Endometrium (tissue), 2 donors: Measurements from ENCODE around the gene SLC25A31.
A peak's percentile ranks its signal among the peaks of the same experiment; 100 is the strongest.

ENCODE experiments used
- FAIRE-seq: peaks from 2 replicates; lab custom pipeline; 2012; peaks lifted over from hg19 to GRCh38; lab: Jason Lieb, UNC
- donor health status: control.
- donor health status: control.

SLC25A31 gene

GRCh38 chr4:127730142-127730913, at the start of gene SLC25A31:
Gene SLC25A31, plus strand, starts transcription at chr4:127730400. Its CDS starts 146 bp downstream, at chr4:127730546.
- FAIRE-seq, result no peak

- no peak for FAIRE-seq
These were observed 44.9 kb upstream of the SLC25A31 start for GRCh38 chr4:127685292-127685691.

- FAIRE-seq, result no peak
These were observed 43.5 kb upstream of the SLC25A31 start for GRCh38 chr4:127686658-127687057.

- no peak for FAIRE-seq
These were observed 42.6 kb upstream of the SLC25A31 start for GRCh38 chr4:127687580-127687979.

- no peak for FAIRE-seq
These were observed 31.4 kb upstream of the SLC25A31 start for GRCh38 chr4:127698789-127699200.

GRCh38 chr4:127708985-127709384, 21.2 kb upstream of the SLC25A31 start:
- no peak for FAIRE-seq

- FAIRE-seq, result no peak
These were observed 20.7 kb upstream of the SLC25A31 start for GRCh38 chr4:127709456-127709855.

- FAIRE-seq, result no peak
These were observed 1.2 kb downstream of the SLC25A31 start for GRCh38 chr4:127731406-127731805.

- peak; percentile 74 for FAIRE-seq
These were observed 2.6 kb downstream of the SLC25A31 start for GRCh38 chr4:127732623-127733328.

GRCh38 chr4:127734976-127735375, 4.8 kb downstream of the SLC25A31 start:
- FAIRE-seq, result no peak

GRCh38 chr4:127737295-127737694, 7.1 kb downstream of the SLC25A31 start:
- FAIRE-seq, result no peak

- FAIRE-seq, result no peak
These were observed 11.0 kb downstream of the SLC25A31 start for GRCh38 chr4:127741247-127741646.

- FAIRE-seq, result no peak
These were observed 17.7 kb downstream of the SLC25A31 start for GRCh38 chr4:127747883-127748282.

GRCh38 chr4:127748957-127749356, 18.8 kb downstream of the SLC25A31 start:
- no peak for FAIRE-seq

- no peak for FAIRE-seq
These were observed 26.7 kb downstream of the SLC25A31 start for GRCh38 chr4:127756906-127757305.

GRCh38 chr4:127759228-127759820, 29.1 kb downstream of the SLC25A31 start:
- no peak for FAIRE-seq

GRCh38 chr4:127759893-127760292, 29.7 kb downstream of the SLC25A31 start:
- no peak for FAIRE-seq

GRCh38 chr4:127771535-127772275, 41.5 kb downstream of the SLC25A31 start:
- no peak for FAIRE-seq

GRCh38 chr4:127772769-127773671, 42.8 kb downstream of the SLC25A31 start:
- no peak for FAIRE-seq

- no peak for FAIRE-seq
These were observed 45.6 kb downstream of the SLC25A31 start for GRCh38 chr4:127775843-127776242.

GRCh38 chr4:127776620-127777019, 46.4 kb downstream of the SLC25A31 start:
- FAIRE-seq, result no peak
